Body of pancreas (tissue), 4 donors: Measurements from ENCODE around the gene OSTC.
"Not testable (repeated sequence)": the region's sequence is repeated elsewhere in the genome, so short reads cannot be mapped to it uniquely, and the experiment has no call there.

Experiments
- CTCF ChIP-seq, 7 experiments: fragments of 450-650 bp in 4 of 7; fragments of 200-600 bp in 3 of 7; sonication (generic) in 3 of 7; IDR thresholded peaks; one replicate each; pipeline ENCODE4 v1.5.1; 2016 to 2019; ENCODE audit warnings: antibody characterized with exemption in 7 of 7
- POLR2A ChIP-seq, 3 donors: fragments of 450-650 bp; IDR thresholded peaks; one replicate each; pipeline ENCODE4 v1.6.1; 2016; ENCODE audit warnings: antibody characterized with exemption in 3 of 3, mild to moderate bottlenecking in 2 of 3

- not testable (repeated sequence) for TF ChIP-seq CTCF, POLR2A (IDR thresholded peaks at IDR 0.05)
Measured at GRCh38 chr4:108710578-108710977, 60.2 kb downstream of the OSTC start.
